RPMI7951 (cell line): Measurements from ENCODE around the gene MARCHF7. TPM values are rescaled to one million over a fixed set of nuclear protein-coding genes. Genes with fewer than 3 reads are reported as not detected.

Source experiments
- DNase-seq: peaks from one replicate; pipeline ENCODE4 v3.0.0-alpha.2; 2012; ENCODE audit warnings: low read depth
- total RNA-seq: library from RNA; depleted of rRNA; stranded (reverse); fragments of >200 nt; shearing (Covaris generic); gene quantifications from 2 replicates; pipeline ENCODE4 v1.2.3, GENCODE V29; 2014; rRNA removed

The MARCHF7 gene
- total RNA-seq, 1 experiment from 2014 or later = 134 TPM

DNA sequence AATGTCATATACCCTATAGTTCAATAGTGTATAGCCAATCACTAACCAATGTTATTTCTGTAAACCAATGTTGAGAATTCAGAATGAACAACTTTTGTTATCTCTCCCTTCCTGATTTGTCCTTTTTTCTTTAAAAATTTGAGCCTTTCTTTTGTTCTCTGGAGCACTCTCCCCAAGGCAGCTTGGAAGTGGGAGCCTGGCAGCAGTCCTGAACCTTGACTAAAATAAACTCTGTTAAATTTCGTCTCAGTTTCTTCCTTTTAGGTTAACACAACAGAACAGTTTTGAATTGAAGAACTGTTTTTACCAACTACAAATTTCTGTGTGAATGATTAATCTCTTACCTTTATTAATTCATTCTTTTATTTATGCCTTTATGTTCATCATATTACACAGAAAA, 49.8 kb downstream of the MARCHF7 start:
- no peak for DNase-seq

Other genes with a start within 250 kb of the MARCHF7 start
- gene BAZ2B, start 96.0 kb upstream of the MARCHF7 start, total RNA-seq = 24.1 and 25.1 TPM in 2 replicates
- gene CD302, start 85.7 kb downstream of the MARCHF7 start, total RNA-seq = 16.6 and 22.5 TPM in 2 replicates
- not detected in 2 replicates for gene LY75, start 192.2 kb downstream of the MARCHF7 start, total RNA-seq